Ovary (tissue), 10 donors: ENCODE data around the gene PPP1R1B. TPM values are rescaled to one million over a fixed set of nuclear protein-coding genes. Genes with fewer than 3 reads are reported as not detected.

Experiments used
- DNase-seq, 5 donors: peaks; one replicate each; pipeline ENCODE4 v3.0.0-alpha.2; 2019 to 2020
- H3K27ac ChIP-seq, 2 donors: fragments of 200-600 bp; one replicate each; pipeline versions ENCODE4 v1.5.1 to v1.8.0; 2019 to 2022
- H3K27me3 ChIP-seq: fragments of 200-600 bp; one replicate; pipeline ENCODE4 v1.8.0; 2022
- H3K36me3 ChIP-seq: fragments of 200-600 bp; sonication (generic); one replicate; pipeline ENCODE4 v1.5.1; 2019
- H3K4me1 ChIP-seq: one replicate; pipeline ENCODE4 v1.8.1; 2013; ENCODE audit warnings: mild to moderate bottlenecking, moderate library complexity; ENCODE audit not compliant: insufficient read depth
- H3K4me3 ChIP-seq: fragments of 200-600 bp; sonication (generic); one replicate; pipeline ENCODE4 v1.5.1; 2017
- H3K9me3 ChIP-seq, 2 donors: fragments of 200-600 bp in 1 of 2; sonication (generic) in 1 of 2; one replicate each; pipeline versions ENCODE4 v1.5.1 to v1.8.1; 2013 to 2019; ENCODE audit warnings: mild to moderate bottlenecking in 1 of 2, moderate library complexity in 1 of 2
- EP300 ChIP-seq: sonication (generic); formaldehyde crosslinking; IDR thresholded peaks from one replicate; pipeline ENCODE4 v1.6.1; 2017; ENCODE audit warnings: antibody characterized with exemption
- POLR2A ChIP-seq: fragments of 450-650 bp; IDR thresholded peaks from one replicate; pipeline ENCODE4 v1.6.1; 2017; ENCODE audit warnings: antibody characterized with exemption, mild to moderate bottlenecking, moderate library complexity
- WGBS, 3 donors: extraction: QIAGEN DNeasy Blood & Tissue Kit in 1 of 3; methylation state at CpG; one replicate each; pipeline versions ENCODE4 v1.1.5 to v1.1.7; 2013 to 2017; 5-methylcytosine and 5-hydroxymethylcytosine counted together
- intact Hi-C, 4 donors: fragments of 100-400 bp; cut with DNase I; formaldehyde crosslinking; loops; one replicate each; pipeline versions ENCODE4 v1.11.0 to v1.15.1; 2022 to 2023
- long read RNA-seq, 3 donors: library from polyadenylated mRNA in 2 of 3; unstranded in 2 of 3; transcript quantifications; one replicate each; pipeline ENCODE4 v2.0.0 and lab custom pipeline, GENCODE V29; 2021 to 2026
- polyA plus RNA-seq, 2 donors: library from polyadenylated mRNA; stranded (reverse); fragments of 200-250 nt in 1 of 2; fragments of 350-450 nt in 1 of 2; fragmentation: Illumina TruSeq in 1 of 2; extraction: RNeasy Lipid Tissue Mini Kit (QIAGEN cat#74804) in 1 of 2; gene quantifications; one replicate each; pipeline ENCODE4 v1.2.3, GENCODE V29; 2013 to 2014
- total RNA-seq, 7 donors: library from RNA; depleted of rRNA in 2 of 7; stranded (reverse); fragments of >200 nt in 2 of 7; fragmentation: NEBNext Ultra II Directional in 3 of 7; extraction: Animal tissue kit (Norgen Biotek cat#: 25700) in 3 of 7; gene quantifications; one replicate each; pipeline versions ENCODE4 v1.1.0 to v1.2.4, GENCODE V29; 2016 to 2023
- TF ChIP-seq, protein P1 (sequence below), 3 donors: fragments of 450-650 bp in 2 of 3; fragments of 200-600 bp in 1 of 3; IDR thresholded peaks; one replicate each; pipeline versions ENCODE4 v1.5.1 to v1.8.0; 2016 to 2022; ENCODE audit warnings: antibody characterized with exemption in 3 of 3, mild to moderate bottlenecking in 1 of 3
- donor health status: DM: no; HTN: no; CAD: no; lungs with moderate emphysema.
- donor health status: DM: no; HTN: no; CAD: no.
- donor health status: Bipolar disorder and iron deficiency.
- donor health status: DM: yes; HTN: yes; CAD: no.
- donor health status: DM: no; HTN: no; CAD: no.
- donor health status: DM: yes; HTN: yes; CAD: no.

Gene PPP1R1B
- total RNA-seq (10 to 100 TPM in 4 of 7 donors, 1 to 10 TPM in 2, under 1 TPM in 1; 0.43 to 23.0 (median 10.1) TPM), polyA plus RNA-seq (10 to 100 TPM in 1 of 2 donors, 1 to 10 TPM in 1; 5.1 to 12.9 TPM)
- long read RNA-seq, donor 1, partial matches to known transcripts = 3 of 5 reads
- long read RNA-seq, donor 1, other reads (novel, unspliced or antisense) = 0 of 5 reads
- long read RNA-seq, donor 2, partial matches to known transcripts = 0 of 4 reads
- long read RNA-seq, donor 2, other reads (novel, unspliced or antisense) = 0 of 4 reads
- long read RNA-seq, donor 3, partial matches to known transcripts = 1 of 1 reads
- long read RNA-seq, donor 3, other reads (novel, unspliced or antisense) = 0 of 1 reads

GRCh38 chr17:39626171-39627046 is at the start of gene PPP1R1B:
TSS of gene PPP1R1B (plus strand) at chr17:39626952. CDS start at chr17:39627393, 441 bp downstream.
- Histone ChIP-seq H3K36me3 (no peaks in the 10 kb centered on the region), H3K4me3 (peak within 1 kb of the TSS; percentile 26), H3K27ac (no peak within 1 kb of the TSS), H3K4me1 (peaks cover 2% of the 10 kb centered on the region), H3K9me3 (no peaks in the 10 kb centered on the region), H3K27me3 (no peaks in the 10 kb centered on the region)
- intact Hi-C loops = loop anchor here in 2 of 4 donors (5.0 to 10.0 kb wide), 2 partner anchors 82 to 126 kb away; no protein-coding TSS in a partner anchor
- TF ChIP-seq, protein P1, sequence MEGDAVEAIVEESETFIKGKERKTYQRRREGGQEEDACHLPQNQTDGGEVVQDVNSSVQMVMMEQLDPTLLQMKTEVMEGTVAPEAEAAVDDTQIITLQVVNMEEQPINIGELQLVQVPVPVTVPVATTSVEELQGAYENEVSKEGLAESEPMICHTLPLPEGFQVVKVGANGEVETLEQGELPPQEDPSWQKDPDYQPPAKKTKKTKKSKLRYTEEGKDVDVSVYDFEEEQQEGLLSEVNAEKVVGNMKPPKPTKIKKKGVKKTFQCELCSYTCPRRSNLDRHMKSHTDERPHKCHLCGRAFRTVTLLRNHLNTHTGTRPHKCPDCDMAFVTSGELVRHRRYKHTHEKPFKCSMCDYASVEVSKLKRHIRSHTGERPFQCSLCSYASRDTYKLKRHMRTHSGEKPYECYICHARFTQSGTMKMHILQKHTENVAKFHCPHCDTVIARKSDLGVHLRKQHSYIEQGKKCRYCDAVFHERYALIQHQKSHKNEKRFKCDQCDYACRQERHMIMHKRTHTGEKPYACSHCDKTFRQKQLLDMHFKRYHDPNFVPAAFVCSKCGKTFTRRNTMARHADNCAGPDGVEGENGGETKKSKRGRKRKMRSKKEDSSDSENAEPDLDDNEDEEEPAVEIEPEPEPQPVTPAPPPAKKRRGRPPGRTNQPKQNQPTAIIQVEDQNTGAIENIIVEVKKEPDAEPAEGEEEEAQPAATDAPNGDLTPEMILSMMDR (IDR thresholded peaks at IDR 0.05) = no peak
- TF ChIP-seq POLR2A (no peak), EP300 (no peak)
- DNase-seq = no peak
- 8 to 11% (median 9%) methylated on average over 29 of the region's 29 CpGs for WGBS, 3 donors

DNA sequence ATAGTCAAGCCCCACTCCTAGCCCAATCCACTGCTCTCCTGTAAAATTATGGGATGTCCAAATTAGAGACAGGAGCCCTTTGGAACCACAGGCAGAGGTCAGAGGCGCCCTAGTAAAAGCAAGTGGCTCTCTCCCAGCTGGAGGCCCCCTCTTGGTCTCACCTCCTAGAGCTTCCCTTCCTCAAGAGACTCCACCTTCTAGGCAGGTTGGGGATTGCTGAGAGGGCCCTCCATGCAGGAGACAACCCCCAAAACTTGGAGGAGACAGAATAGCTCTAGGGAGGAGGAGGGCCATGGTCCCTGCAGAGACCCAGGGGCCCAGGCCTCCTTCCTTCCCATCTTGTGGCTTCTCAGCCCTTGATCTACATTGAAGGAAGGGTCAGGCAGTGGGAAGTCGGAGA is 48.5 kb upstream of the PPP1R1B start:
- TF ChIP-seq, protein P1 (IDR thresholded peaks at IDR 0.05) = no peak
- TF ChIP-seq EP300 (no peak), POLR2A (no peak)
- no peaks in the 10 kb centered on the region for H3K27me3 ChIP-seq
- H3K4me1 ChIP-seq = peaks cover 2% of the 10 kb centered on the region
- 78 to 84% (median 83%) methylated on average over 2 of the region's 2 CpGs for WGBS, 3 donors
- no peak overlapping the region for H3K27ac ChIP-seq
- H3K36me3 ChIP-seq = no peaks in the 10 kb centered on the region
- H3K4me3 ChIP-seq = no peak overlapping the region
- no peak for DNase-seq
- intact Hi-C loops = no loop called here
- H3K9me3 ChIP-seq = no peaks in the 10 kb centered on the region

GRCh38 chr17:39579318-39580081 is 47.3 kb upstream of the PPP1R1B start:
- DNase-seq = no peak
- Histone ChIP-seq H3K4me1 (no peaks in the 10 kb centered on the region), H3K27ac (no peak overlapping the region), H3K9me3 (no peaks in the 10 kb centered on the region), H3K36me3 (no peaks in the 10 kb centered on the region), H3K4me3 (no peak overlapping the region), H3K27me3 (no peaks in the 10 kb centered on the region)
- 50 to 55% (median 55%) methylated on average over 8 of the region's 8 CpGs for WGBS, 3 donors
- TF ChIP-seq POLR2A = no peak
- TF ChIP-seq, protein P1 (IDR thresholded peaks at IDR 0.05) = no peak
- TF ChIP-seq EP300 = no peak
- intact Hi-C loops = no loop called here

DNA sequence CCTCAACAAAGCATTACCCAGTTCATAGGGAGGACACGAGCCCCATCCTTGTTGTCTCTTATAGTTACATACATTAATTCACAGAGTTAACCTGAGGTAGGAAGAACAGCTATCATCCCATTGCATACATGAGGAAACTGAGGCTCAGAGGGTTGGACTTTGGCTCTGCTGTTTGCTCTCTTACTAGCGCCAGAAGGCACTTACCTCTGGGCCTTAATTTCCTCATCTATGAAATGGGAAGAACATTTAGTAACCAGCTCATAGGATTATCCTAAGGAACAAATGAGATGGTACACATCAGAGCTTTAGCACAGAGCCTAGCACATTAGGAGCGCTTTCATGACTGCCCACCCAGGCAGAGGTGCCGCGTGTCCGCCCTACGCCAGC is 46.7 kb upstream of the PPP1R1B start:
- Histone ChIP-seq H3K36me3 (no peaks in the 10 kb centered on the region), H3K9me3 (no peaks in the 10 kb centered on the region), H3K4me1 (no peaks in the 10 kb centered on the region), H3K4me3 (no peak overlapping the region), H3K27ac (no peak overlapping the region), H3K27me3 (no peaks in the 10 kb centered on the region)
- 83 to 88% (median 84%) methylated on average over 7 of the region's 7 CpGs for WGBS, 3 donors
- TF ChIP-seq, protein P1 (IDR thresholded peaks at IDR 0.05) = no peak
- TF ChIP-seq EP300 (no peak), POLR2A (no peak)
- intact Hi-C loops = no loop called here
- DNase-seq = no peak
